ENCODE results near the gene FNTB.
A peak's percentile ranks its signal among the peaks of the same experiment; 100 is the strongest.
"Not testable (repeated sequence)": the region's sequence is repeated elsewhere in the genome, so short reads cannot be mapped to it uniquely, and the experiment has no call there.

The FNTB gene

GRCh38 chr14:65019944-65020566 lies 33.4 kb downstream of the FNTB start:
- peak; percentile 33 to 55 for DNase-seq

- DNase-seq = no peak
Measured at GRCh38 chr14:65024957-65025356, 38.3 kb downstream of the FNTB start.

- DNase-seq = no peak
Measured at GRCh38 chr14:65025818-65026217, 39.1 kb downstream of the FNTB start.

- DNase-seq = no peak
Measured at GRCh38 chr14:65026526-65026925, 39.8 kb downstream of the FNTB start.

- no peak for DNase-seq
Measured at GRCh38 chr14:65027127-65027799, 40.6 kb downstream of the FNTB start.

GRCh38 chr14:65028937-65029336 lies 42.2 kb downstream of the FNTB start:
- DNase-seq = no peak

GRCh38 chr14:65031321-65031720 lies 44.6 kb downstream of the FNTB start:
- not testable (repeated sequence) for DNase-seq

- peak; percentile 66 to 89 for DNase-seq
Measured at GRCh38 chr14:65032319-65032718, 45.6 kb downstream of the FNTB start.

- no peak for DNase-seq
Measured at GRCh38 chr14:65033181-65033580, 46.5 kb downstream of the FNTB start.

- DNase-seq = no peak
Measured at GRCh38 chr14:65034021-65034420, 47.3 kb downstream of the FNTB start.

- no peak for DNase-seq
Measured at GRCh38 chr14:65035049-65035448, 48.4 kb downstream of the FNTB start.

GRCh38 chr14:65038966-65039365 lies 52.3 kb downstream of the FNTB start:
- no peak for DNase-seq

- DNase-seq = no peak
Measured at GRCh38 chr14:65040666-65041433, 54.2 kb downstream of the FNTB start.

GRCh38 chr14:65041434-65041915 lies 54.8 kb downstream of the FNTB start:
- no peak for DNase-seq

- DNase-seq = no peak
Measured at GRCh38 chr14:65042296-65042695, 55.6 kb downstream of the FNTB start.

- DNase-seq = no peak
Measured at GRCh38 chr14:65042731-65043372, 56.2 kb downstream of the FNTB start.

GRCh38 chr14:65043893-65044595 lies 57.3 kb downstream of the FNTB start:
- DNase-seq = no peak

- no peak for DNase-seq
Measured at GRCh38 chr14:65044596-65044959, 57.9 kb downstream of the FNTB start.

- no peak for DNase-seq
Measured at GRCh38 chr14:65045006-65045405, 58.3 kb downstream of the FNTB start.

- no peak for DNase-seq
Measured at GRCh38 chr14:65045709-65046108, 59.0 kb downstream of the FNTB start.

GRCh38 chr14:65052832-65053231 lies 66.1 kb downstream of the FNTB start:
- DNase-seq = no peak

- DNase-seq = no peak
Measured at GRCh38 chr14:65053466-65053865, 66.8 kb downstream of the FNTB start.
